Activated naive CD4-positive, alpha-beta T cell treated with anti-CD3 and anti-CD28 coated beads, Interleukin-2, amount 50 U/mL, for 24 hours (primary cell): ENCODE measurements around the gene CARMIL3.
A peak's percentile ranks its signal among the peaks of the same experiment; 100 is the strongest.

Source experiments
- H3K27ac Mint-ChIP-seq: one replicate; pipeline ENCODE4 v1.8.0; 2021; ENCODE audit warnings: mild to moderate bottlenecking, mixed read lengths
- H3K27me3 Mint-ChIP-seq: one replicate; pipeline ENCODE4 v1.8.0; 2021; ENCODE audit warnings: mixed read lengths
- H3K36me3 Mint-ChIP-seq: one replicate; pipeline ENCODE4 v1.8.0; 2021; ENCODE audit warnings: mixed read lengths
- H3K4me1 Mint-ChIP-seq: one replicate; pipeline ENCODE4 v1.8.0; 2021; ENCODE audit warnings: mixed read lengths
- H3K4me3 Mint-ChIP-seq: one replicate; pipeline ENCODE4 v1.8.0; 2021; ENCODE audit warnings: mild to moderate bottlenecking, mixed read lengths
- H3K9me3 Mint-ChIP-seq: one replicate; pipeline ENCODE4 v1.8.0; 2021; ENCODE audit warnings: mixed read lengths

Gene CARMIL3

DNA sequence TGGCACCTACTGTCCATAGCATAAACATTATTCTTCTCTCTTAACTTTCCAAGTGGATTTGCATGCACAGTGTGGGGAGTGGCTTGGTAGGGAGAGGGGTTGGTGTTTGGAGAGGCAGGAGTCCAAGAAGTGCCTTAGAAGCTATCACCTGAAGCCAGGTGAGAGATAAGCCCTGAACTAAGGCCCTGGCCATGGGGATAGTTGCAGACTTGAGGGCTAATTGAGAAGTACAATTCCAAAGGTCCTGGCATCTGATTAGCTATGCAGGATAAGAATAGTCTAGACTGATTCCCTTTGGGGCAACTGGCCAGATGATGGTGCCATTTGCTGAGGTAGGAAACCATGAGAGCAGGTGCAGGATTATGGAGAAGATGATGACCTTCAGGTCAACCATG, 40.3 kb downstream of the CARMIL3 start:
- Mint-ChIP-seq H3K27ac (no peak overlapping the region), H3K9me3 (no peaks in the 10 kb centered on the region), H3K36me3 (peaks cover 3% of the 10 kb centered on the region), H3K4me1 (peaks cover 41% of the 10 kb centered on the region), H3K27me3 (no peaks in the 10 kb centered on the region), H3K4me3 (no peak overlapping the region)

DNA sequence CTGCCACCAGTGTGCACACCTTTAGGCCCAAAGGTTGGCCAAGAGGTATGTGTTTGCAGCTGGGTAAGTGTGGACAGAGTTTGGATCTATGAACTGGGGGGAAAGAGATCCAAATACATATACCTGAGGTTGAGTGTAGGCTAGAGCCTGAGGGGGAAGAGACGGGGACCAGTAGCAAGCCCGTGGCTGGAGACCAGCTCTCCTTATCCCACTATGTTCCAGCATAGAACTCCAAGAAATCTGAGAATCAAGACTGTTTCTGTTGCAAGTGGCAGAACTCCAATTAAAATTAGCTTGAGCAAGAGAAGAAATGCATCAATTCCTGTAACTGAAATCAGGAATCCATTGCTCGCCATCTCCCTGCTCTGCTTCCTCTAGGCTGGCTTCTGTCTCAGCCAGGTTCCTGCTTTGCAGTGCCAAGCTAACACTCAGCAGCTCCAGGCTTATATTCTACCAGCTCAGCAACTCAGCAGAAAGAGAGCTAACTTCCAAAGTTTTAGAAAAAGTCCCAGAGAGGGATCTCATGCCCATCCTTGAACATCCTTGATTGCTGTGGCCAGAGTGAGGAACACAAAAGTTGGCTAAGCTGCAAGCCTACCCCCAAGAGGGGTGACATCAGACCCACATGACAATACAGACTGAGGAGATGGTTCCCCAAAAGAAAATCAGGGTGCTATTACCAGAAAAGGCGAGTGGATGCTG, 40.8 kb downstream of the CARMIL3 start:
- Mint-ChIP-seq H3K9me3 (no peaks in the 10 kb centered on the region), H3K27ac (peak overlapping the region; percentile 96), H3K4me3 (peak overlapping the region; percentile 81)

DNA sequence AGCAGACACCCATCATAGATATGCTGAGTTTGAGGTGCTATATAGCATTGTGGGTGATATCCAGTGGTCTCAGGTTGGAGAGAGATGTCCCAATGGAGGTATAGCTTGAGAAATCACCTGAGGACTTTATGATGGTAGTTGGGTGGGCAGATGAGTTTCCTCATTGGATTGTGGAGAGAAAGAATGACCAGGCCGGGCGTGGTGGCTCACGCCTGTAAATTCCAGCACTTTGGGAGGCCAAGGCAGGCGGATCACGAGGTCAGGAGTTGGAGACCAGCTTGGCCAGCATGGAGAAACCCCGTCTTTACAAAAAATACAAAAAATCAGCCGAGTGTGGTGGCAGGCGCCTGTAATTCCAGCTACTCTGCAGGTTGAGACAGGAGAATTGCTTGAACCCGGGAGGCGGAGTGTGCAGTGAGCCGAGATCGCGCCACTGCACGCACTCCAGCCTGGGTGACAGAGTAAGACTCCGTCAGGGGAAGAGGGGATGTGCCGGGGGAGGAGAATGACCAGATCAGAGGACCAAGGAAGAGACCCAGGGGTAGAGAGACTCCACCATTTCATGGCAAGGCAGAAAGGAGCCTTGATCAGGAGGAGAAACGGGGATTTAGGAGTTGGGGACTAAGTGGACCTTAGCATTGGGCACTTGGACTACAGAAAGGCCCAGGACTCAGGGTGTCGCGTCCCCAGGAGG, 41.5 kb downstream of the CARMIL3 start:
- H3K27me3 Mint-ChIP-seq, result no peaks in the 10 kb centered on the region
- peak overlapping the region; percentile 81 for H3K4me3 Mint-ChIP-seq
- H3K36me3 Mint-ChIP-seq, result peaks cover 3% of the 10 kb centered on the region
- H3K9me3 Mint-ChIP-seq, result no peaks in the 10 kb centered on the region
- peaks cover 41% of the 10 kb centered on the region for H3K4me1 Mint-ChIP-seq
- H3K27ac Mint-ChIP-seq, result peak overlapping the region; percentile 96

More for the DNA sequence above, 40.8 kb downstream of the CARMIL3 start:
- Mint-ChIP-seq H3K4me1 (peaks cover 41% of the 10 kb centered on the region), H3K27me3 (no peaks in the 10 kb centered on the region), H3K36me3 (peaks cover 3% of the 10 kb centered on the region)

DNA sequence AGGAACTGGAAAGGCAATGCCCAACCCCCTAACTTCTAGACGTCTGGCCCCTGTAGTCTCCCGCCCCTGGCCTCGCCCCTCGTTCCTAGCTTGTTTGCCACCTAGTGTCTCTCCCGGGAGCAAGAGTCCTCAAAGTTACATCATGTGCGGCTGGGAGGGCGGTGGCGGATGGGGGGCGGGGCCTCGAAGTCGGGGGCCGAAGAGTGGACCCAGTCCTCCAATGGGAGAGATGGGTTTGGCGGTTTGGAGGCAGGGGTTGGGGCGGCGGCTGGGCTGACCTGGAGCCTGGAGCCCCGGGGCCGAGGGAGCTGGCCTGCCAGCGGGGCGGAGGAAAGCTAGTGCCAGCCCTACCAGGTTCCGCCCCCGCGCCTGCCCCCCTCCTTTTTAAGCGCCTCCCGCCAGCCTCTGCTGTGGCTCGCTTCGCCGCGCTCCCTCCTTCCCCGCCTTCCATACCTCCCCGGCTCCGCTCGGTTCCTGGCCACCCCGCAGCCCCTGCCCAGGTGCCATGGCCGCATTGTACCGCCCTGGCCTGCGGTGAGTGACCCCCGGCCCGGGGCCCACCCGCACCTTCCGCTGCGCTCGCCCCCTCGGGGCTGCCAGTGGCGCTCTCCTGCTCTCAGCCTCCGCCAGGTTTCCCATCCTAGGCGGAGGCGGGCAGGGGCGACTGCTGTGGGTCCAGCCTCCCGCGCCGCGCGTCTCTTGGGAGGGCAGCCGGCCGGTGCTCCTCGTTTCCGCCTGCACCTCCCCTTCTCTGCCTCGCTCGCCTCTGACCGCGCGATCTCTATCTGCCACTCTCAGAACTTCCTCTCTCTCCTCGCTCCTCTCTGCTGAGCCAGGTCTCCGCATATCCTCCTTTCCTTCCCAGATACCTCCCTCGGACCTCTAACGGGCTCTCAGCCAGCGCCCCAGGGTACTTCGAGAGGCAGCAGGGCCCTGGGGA, 42.4 kb downstream of the CARMIL3 start, which contains the start of gene PCK2:
Gene PCK2, plus strand, starts transcription at position 411 of the 940 bp plus-strand sequence. Its CDS starts 95 bp downstream, at position 506.
- Mint-ChIP-seq H3K9me3 (no peaks in the 10 kb centered on the region), H3K27ac (peak within 1 kb of the TSS; percentile 100), H3K27me3 (no peaks in the 10 kb centered on the region), H3K36me3 (peaks cover 3% of the 10 kb centered on the region), H3K4me3 (peak within 1 kb of the TSS; percentile 99), H3K4me1 (peaks cover 41% of the 10 kb centered on the region)

DNA sequence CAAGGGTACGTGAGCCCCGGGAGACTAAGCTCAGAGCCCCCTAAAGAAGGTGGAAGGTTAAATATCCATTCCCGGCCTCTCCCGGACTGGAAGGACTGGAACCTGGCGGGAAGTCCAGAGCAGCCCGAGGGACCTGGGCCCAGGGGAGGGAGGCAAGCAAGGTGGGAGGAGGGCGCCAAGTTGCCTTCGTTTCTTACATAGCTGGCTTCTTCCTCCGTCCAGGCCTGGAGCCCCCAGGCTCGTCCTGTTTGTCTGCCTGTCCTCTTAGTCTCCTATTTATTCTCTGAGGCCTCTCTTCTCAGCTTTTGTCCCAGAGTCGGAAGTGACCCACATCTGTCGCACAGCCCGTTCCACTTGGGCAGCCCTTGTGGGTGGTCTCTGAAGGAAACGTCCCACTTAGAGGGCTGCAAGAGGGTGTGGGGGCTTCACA, 43.0 kb downstream of the CARMIL3 start:
- H3K27me3 Mint-ChIP-seq, result no peaks in the 10 kb centered on the region
- peak overlapping the region; percentile 100 for H3K27ac Mint-ChIP-seq
- H3K9me3 Mint-ChIP-seq, result no peaks in the 10 kb centered on the region
- peaks cover 36% of the 10 kb centered on the region for H3K4me1 Mint-ChIP-seq
- H3K36me3 Mint-ChIP-seq, result peaks cover 8% of the 10 kb centered on the region
- H3K4me3 Mint-ChIP-seq, result peak overlapping the region; percentile 99

DNA sequence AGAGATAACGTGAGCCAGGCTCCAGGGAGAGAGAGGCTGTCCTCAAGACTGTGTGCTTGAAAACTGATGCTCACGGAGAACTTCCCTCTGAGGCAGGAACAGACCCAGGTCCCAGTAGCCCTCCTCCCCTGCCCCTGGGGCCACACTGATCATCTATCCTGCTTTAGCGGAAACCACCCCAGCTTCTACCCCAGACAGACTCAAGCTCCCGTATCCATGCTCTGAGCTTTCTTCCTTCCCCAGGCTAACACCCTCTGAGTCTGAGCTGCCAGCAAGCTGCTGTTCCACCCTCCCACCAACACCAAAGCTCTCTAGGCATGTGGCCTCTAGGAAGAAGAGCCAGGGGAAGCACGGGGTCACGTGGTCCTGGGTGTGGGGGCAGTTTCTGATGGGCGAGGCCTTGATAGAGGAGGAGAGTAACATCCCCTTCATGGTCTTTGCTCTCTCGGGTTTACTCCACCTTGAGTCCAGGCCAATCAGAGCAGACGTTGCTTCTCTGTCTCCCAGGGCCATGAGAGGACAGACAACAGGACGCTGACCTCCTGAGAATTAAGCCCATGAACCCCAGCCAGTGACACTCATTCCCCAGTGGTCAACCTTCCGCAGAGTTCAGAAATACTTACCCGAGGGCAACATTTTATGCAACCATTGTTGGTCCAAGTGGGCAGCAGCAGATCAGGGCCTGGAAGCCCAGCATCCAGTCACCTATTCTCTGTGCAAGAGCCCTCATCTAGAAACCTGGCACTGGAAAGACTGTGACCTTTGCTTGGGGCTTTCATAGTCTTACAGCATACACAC, 43.7 kb downstream of the CARMIL3 start:
- Mint-ChIP-seq H3K4me1 (peaks cover 33% of the 10 kb centered on the region), H3K27me3 (no peaks in the 10 kb centered on the region), H3K36me3 (peaks cover 9% of the 10 kb centered on the region), H3K27ac (peak overlapping the region; percentile 100), H3K4me3 (peak overlapping the region; percentile 99), H3K9me3 (no peaks in the 10 kb centered on the region)

DNA sequence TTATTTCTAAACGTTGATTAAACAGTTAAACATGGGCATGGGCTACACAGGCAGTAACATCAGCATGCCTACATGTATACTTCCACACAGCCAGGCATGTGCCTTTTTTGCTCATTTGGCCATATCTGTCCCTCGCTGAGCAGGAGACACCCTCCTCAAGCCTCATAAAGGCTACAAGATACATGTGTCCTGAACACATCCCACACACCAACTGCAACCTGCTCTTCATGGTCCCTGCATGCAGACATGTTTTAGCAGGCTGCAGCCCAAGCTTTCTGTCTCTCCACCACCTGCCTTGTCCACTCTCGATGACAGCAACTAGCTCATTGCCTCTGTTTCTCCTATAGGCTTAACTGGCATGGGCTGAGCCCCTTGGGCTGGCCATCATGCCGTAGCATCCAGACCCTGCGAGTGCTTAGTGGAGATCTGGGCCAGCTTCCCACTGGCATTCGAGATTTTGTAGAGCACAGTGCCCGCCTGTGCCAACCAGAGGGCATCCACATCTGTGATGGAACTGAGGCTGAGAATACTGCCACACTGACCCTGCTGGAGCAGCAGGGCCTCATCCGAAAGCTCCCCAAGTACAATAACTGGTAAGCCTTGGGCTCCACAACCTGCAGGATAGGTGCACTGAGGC, 44.9 kb downstream of the CARMIL3 start:
- H3K4me3 Mint-ChIP-seq, result peak overlapping the region; percentile 63
- peak overlapping the region; percentile 76 for H3K27ac Mint-ChIP-seq
- no peaks in the 10 kb centered on the region for H3K27me3 Mint-ChIP-seq
- peaks cover 30% of the 10 kb centered on the region for H3K4me1 Mint-ChIP-seq
- H3K9me3 Mint-ChIP-seq, result no peaks in the 10 kb centered on the region
- peaks cover 11% of the 10 kb centered on the region for H3K36me3 Mint-ChIP-seq

DNA sequence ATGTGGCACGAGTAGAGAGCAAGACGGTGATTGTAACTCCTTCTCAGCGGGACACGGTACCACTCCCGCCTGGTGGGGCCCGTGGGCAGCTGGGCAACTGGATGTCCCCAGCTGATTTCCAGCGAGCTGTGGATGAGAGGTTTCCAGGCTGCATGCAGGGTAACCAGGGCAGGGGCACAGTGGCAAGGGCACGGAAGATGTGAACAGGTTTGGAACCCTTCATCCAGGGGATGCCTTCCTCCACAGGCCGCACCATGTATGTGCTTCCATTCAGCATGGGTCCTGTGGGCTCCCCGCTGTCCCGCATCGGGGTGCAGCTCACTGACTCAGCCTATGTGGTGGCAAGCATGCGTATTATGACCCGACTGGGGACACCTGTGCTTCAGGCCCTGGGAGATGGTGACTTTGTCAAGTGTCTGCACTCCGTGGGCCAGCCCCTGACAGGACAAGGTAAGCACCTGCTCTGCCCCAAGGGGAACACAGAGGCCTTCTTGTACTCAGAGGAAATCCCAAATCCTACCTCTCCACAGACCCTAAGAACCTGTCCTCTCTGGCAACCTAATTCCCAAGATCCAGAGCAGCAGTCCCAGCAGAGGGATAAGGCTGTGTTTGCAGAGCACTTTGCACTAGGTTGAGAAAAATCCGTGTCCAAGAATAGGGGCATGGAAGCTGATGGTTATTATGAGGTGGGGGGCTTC, 46.6 kb downstream of the CARMIL3 start:
- Mint-ChIP-seq H3K27me3 (no peaks in the 10 kb centered on the region), H3K9me3 (no peaks in the 10 kb centered on the region), H3K4me3 (no peak overlapping the region), H3K36me3 (peaks cover 16% of the 10 kb centered on the region), H3K27ac (peak overlapping the region; percentile 41), H3K4me1 (peaks cover 21% of the 10 kb centered on the region)

DNA sequence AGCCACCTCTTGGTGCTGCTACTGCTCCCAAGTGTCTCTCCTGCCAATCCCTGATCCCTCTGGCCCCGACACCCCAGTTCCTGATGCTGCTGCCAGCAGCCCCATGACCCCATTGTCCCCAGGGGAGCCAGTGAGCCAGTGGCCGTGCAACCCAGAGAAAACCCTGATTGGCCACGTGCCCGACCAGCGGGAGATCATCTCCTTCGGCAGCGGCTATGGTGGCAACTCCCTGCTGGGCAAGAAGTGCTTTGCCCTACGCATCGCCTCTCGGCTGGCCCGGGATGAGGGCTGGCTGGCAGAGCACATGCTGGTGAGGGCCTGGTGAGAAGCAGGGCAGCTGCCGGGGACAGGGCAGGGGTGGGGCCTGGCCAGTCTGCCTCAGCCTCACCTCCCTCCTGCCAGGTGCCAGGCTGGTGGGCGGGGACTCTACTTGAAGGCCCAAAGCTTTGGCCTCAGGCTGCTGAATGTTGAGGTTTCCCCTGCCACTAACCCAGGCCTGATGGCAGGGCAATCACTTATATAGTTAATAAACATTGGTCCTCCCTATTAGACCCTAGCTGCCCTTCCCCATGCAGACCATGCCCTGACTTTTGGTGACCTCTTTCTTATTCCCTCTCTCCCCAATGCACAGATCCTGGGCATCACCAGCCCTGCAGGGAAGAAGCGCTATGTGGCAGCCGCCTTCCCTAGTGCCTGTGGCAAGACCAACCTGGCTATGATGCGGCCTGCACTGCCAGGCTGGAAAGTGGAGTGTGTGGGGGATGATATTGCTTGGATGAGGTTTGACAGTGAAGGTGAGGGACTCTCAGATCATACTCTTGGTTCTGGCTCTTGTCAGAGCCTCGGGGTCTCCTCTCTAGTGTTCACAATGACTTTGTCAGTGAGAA, 47.4 kb downstream of the CARMIL3 start:
- H3K9me3 Mint-ChIP-seq, result no peaks in the 10 kb centered on the region
- H3K27me3 Mint-ChIP-seq, result no peaks in the 10 kb centered on the region
- peaks cover 17% of the 10 kb centered on the region for H3K4me1 Mint-ChIP-seq
- H3K4me3 Mint-ChIP-seq, result no peak overlapping the region
- peak overlapping the region; percentile 65 for H3K27ac Mint-ChIP-seq
- peaks cover 21% of the 10 kb centered on the region for H3K36me3 Mint-ChIP-seq

DNA sequence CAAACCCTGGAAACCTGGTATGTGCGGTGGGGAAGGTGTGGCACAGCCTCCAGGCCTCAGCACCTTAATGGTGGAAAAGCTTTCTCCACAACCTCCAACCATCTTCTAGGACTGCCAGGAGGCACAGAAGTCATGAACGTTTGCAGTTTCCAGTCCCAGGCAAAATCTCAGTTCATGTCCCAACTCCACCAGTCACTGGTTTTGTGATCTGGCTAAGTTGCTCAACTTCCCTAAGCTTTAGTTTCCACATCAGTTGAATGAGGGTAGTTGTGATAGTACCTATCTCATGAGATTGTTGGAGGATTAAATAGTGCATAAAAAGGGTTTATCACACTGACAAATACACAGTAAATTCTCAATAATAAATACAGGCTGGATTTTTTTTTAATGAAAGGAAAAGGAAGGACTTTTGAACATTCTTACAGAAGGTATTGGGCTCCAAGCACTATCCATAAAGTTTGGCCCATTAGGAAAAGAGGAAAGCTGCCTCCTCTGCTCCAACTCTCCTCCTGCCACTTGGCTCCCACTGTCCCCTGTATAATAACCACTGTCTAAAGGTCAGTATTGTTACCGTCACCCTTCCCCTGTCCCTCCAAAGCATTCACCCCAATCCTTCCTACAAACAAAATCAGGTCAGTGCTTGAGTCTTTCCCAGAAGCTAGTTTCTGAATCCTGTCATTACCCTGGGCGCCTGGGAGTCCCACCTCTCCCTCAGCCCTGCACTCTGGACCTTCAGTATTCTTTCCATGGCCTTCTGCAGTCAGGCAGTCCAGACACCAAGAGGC, 48.6 kb downstream of the CARMIL3 start:
- peaks cover 23% of the 10 kb centered on the region for H3K36me3 Mint-ChIP-seq
- H3K4me3 Mint-ChIP-seq, result no peak overlapping the region
- H3K4me1 Mint-ChIP-seq, result peaks cover 12% of the 10 kb centered on the region
- no peaks in the 10 kb centered on the region for H3K9me3 Mint-ChIP-seq
- no peaks in the 10 kb centered on the region for H3K27me3 Mint-ChIP-seq
- H3K27ac Mint-ChIP-seq, result no peak overlapping the region

DNA sequence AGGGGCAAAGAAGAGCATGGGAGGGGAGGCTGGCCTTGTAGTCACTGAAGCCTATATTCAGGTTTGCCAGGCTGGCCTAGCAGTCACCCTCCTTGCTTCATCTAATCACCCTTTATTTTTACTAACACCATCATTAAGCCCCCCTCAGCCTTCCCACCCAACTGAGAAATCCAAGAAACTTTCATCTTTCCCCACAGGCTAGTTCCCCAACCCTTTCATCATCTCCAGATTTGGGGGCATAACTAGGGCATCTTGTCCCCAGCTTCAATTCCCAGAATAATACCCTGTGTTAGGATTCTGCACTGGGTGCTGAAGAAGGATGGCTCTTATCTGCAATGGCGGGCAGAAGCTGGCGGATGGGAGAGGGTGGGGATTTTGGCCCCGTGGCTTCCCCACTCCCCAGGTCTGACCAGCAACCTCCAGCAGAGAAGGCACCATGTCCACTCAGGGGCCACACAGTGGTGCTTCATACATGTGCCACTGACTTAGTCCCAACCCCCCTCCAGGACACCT, 49.2 kb downstream of the CARMIL3 start:
- no peak overlapping the region for H3K4me3 Mint-ChIP-seq

DNA sequence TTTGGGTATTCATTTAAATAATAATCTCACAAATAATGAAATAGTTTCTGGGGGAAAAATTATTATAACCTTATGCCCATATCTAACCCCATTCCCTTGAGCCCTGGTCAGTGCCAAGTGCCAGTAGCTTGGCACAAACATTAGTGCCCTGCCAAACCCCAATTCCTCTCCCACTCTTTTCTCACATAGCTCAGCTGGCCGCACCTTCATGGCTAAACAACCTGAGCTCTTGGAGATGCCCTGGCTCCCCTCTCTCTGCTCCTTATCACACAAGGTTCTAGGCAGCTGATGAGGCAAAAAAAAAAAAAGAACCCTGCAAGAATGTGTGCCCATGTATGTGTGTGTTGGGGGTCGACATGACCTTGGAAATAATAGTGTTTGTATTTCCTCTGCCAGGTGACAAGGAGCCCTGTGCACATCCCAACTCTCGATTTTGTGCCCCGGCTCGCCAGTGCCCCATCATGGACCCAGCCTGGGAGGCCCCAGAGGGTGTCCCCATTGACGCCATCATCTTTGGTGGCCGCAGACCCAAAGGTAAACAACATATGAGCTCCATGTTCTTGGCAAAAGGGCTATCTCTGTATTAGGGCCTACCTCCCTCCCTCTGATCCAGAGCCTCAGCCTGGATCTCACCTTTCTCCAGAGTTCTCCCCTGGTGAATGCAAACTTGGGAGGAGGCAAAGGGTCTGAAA, 50.7 kb downstream of the CARMIL3 start:
- H3K4me1 Mint-ChIP-seq, result peaks cover 1% of the 10 kb centered on the region
- H3K4me3 Mint-ChIP-seq, result no peak overlapping the region
- H3K27me3 Mint-ChIP-seq, result no peaks in the 10 kb centered on the region
- peaks cover 22% of the 10 kb centered on the region for H3K36me3 Mint-ChIP-seq
- no peak overlapping the region for H3K27ac Mint-ChIP-seq
- H3K9me3 Mint-ChIP-seq, result no peaks in the 10 kb centered on the region

More for the DNA sequence above, 49.2 kb downstream of the CARMIL3 start:
- Mint-ChIP-seq H3K27me3 (no peaks in the 10 kb centered on the region), H3K36me3 (peaks cover 22% of the 10 kb centered on the region), H3K9me3 (no peaks in the 10 kb centered on the region), H3K27ac (no peak overlapping the region), H3K4me1 (peaks cover 8% of the 10 kb centered on the region)
